ENCODE data around the gene KPNA6. TPM values are rescaled to one million over a fixed set of nuclear protein-coding genes. Genes with fewer than 3 reads are reported as not detected.

KPNA6 gene
- total RNA-seq, 1 experiment from 2014 or later: 79.9 TPM

DNA sequence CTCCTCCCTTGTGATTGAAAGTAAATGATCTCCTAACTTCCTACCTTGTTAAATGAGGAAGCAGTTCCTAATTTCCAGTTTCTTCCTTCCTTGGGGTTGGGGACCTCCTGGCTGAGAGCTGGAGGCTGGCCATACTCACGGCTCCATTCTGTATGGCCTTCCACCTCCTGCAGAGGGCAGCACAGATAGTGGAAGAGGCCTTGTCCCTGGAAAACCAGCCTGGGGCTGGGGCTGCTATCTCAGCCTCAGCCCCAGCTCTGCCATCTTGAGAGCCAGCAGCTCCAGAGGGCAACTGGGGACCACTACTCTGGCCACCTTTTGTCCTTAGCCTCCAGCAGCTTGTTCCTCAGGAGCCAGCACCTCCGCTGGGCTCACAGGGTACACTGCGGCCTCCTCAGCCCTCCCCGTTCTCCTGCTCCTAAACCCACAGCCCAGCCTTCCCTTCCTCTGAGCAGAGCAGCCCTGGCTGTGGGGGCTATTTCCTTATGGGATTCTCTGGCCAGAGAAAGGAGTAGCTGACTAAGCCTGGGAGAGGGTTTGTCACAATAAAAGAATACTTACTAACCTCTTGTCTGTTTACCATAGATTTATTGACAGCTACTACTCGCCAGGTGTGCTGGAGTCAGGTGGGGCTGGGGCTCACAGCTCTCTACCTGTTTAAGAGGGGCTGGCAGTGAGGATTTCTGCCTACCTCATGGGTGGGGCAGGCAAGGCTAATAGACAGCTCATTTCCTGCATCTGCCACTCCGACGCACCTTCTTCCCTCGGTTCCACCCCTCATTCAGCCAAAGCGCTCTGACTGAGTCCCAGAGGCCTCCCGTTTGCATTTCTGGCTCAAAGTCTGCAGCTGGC, 108.0 kb downstream of the KPNA6 start:
- Histone ChIP-seq H3K9me2 (ENCODE audit: insufficient read depth) (no peaks in the 10 kb centered on the region), H4K20me1 (ENCODE audit: insufficient read depth) (no peaks in the 10 kb centered on the region), H3K79me2 (ENCODE audit: insufficient read depth, low read length) (no peaks in the 10 kb centered on the region), H3K27ac (ENCODE audit: low read depth, low read length) (no peak overlapping the region), H3K4me2 (ENCODE audit: low read length) (no peak overlapping the region), H3K9me3 (ENCODE audit: control insufficient read depth in 1 of 2, insufficient read depth in 1 of 2, low read depth in 1 of 2, low read length in 2 of 2) (no peaks in the 10 kb centered on the region), H3K4me3 (replicated peaks in 1 of 2; ENCODE audit: low read depth in 1 of 2, low read length in 2 of 2) (no peak overlapping the region), H3K27me3 (ENCODE audit: insufficient read depth, low read length) (no peaks in the 10 kb centered on the region), H3K36me3 (ENCODE audit: control insufficient read depth in 1 of 2, insufficient read depth in 2 of 2, low read length in 2 of 2) (peaks cover 2 to 4% of the 10 kb centered on the region in 2 experiments; a peak in 1 of 4 replicates), H3K9ac (ENCODE audit: low read length) (no peak overlapping the region), H2AFZ (ENCODE audit: low read depth, low read length, poor library complexity, severe bottlenecking) (no peak overlapping the region), H3K4me1 (ENCODE audit: control insufficient read depth in 1 of 2, insufficient read depth in 2 of 2, low read length in 2 of 2) (peaks cover 3 to 16% of the 10 kb centered on the region in 2 experiments; a peak in 3 of 4 replicates)
- BruUV-seq (replicated peaks): no TSS peak
- TF ChIP-seq, protein P1, sequence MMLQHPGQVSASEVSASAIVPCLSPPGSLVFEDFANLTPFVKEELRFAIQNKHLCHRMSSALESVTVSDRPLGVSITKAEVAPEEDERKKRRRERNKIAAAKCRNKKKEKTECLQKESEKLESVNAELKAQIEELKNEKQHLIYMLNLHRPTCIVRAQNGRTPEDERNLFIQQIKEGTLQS (IDR thresholded peaks at IDR 0.05): no peak
- TF ChIP-seq RAD21 (IDR thresholded peaks at IDR 0.05; ENCODE audit: low read depth): peak; percentile 86
- peak; percentile 76 to 92 (median 90); a peak in 5 of 6 replicates for TF ChIP-seq CTCF (IDR thresholded peaks at IDR 0.05 in 2 of 3, conservative IDR thresholded peaks at IDR 0.05 in 1 of 3; ENCODE audit: borderline replicate concordance in 1 of 3, insufficient read depth in 1 of 3, low read depth in 2 of 3, low read length in 2 of 3)
- TF ChIP-seq SIN3A (IDR thresholded peaks at IDR 0.05; ENCODE audit: low read depth): no peak
- no peak for TF ChIP-seq TCF7L2 (IDR thresholded peaks at IDR 0.05; ENCODE audit: borderline replicate concordance, extremely low read depth, insufficient read depth, insufficient read length)
- TF ChIP-seq ZFX (IDR thresholded peaks at IDR 0.05): no peak
- peak; percentile 14 for TF ChIP-seq YY1 (IDR thresholded peaks at IDR 0.05; ENCODE audit: extremely low read depth, insufficient replicate concordance, low read depth, low read length)
- intact Hi-C loops (cut with micrococcal nuclease): loop anchor here (1.0 to 5.0 kb wide), 3 partner anchors 76 to 199 kb away; partner anchors contain the start of gene HDAC1
- ATAC-seq: peak; percentile 94
- ChIA-PET RAD21 (ENCODE audit: low non-redundant PET in 1 of 2, low total read pairs in 2 of 2, uncharacterized antibody in 2 of 2, unreplicated experiment in 2 of 2) (interaction anchor here (0.6 to 1.4 kb wide), 6 partner anchors 23 to 178 kb away, joined by 3 to 4 read pairs (median 4); partner anchors contain the start of genes BSDC1 (in 1 of the 2) and MARCKSL1 (in 1 of the 2)), CTCF (interaction anchor here (0.7 to 1.6 kb wide), 12 partner anchors 9 to 178 kb away, joined by 3 to 12 read pairs (median 4); partner anchors contain the start of genes BSDC1, CCDC28B and IQCC), POLR2A (interaction anchor here (1.7 kb wide), 1 partner anchor 120 kb away, joined by 5 read pairs; the partner anchor contains the start of gene MARCKSL1)
- peak; percentile 32 for DNase-seq (ENCODE audit: low read depth, low spot score)
